Body of pancreas (tissue), 4 donors: ENCODE results near the gene ORAI3. TPM values are rescaled to one million over a fixed set of nuclear protein-coding genes. Genes with fewer than 3 reads are reported as not detected.

Experiments
- ATAC-seq: fragments of 150-250 bp; one replicate; pipeline ENCODE4 v1.9.1; 2016
- DNase-seq, 4 donors: peaks; one replicate each; pipeline ENCODE4 v3.0.0-alpha.2; 2019
- H3K27ac ChIP-seq, 4 donors: fragments of 200-600 bp; sonication (generic); 1 replicate in 3 of 4; 2 replicates in 1 of 4; pipeline versions ENCODE4 v1.5.1 to v1.6.1; 2016 to 2019; ENCODE audit warnings: mild to moderate bottlenecking in 1 of 4, mixed read lengths in 1 of 4, moderate library complexity in 1 of 4
- H3K27me3 ChIP-seq, 2 donors: fragments of 200-600 bp; sonication (generic); one replicate each; pipeline ENCODE4 v1.6.0; 2016; ENCODE audit warnings: mild to moderate bottlenecking in 1 of 2
- H3K36me3 ChIP-seq, 2 donors: fragments of 200-600 bp; sonication (generic); replicated peaks in 1 of 2; 2 replicates each; pipeline ENCODE4 v1.5.1; 2016; ENCODE audit warnings: low read depth in 2 of 2; ENCODE audit not compliant: insufficient read depth in 1 of 2
- H3K4me1 ChIP-seq: fragments of 200-600 bp; sonication (generic); one replicate; pipeline ENCODE4 v1.6.0; 2016
- H3K4me3 ChIP-seq, 2 donors: fragments of 200-600 bp; sonication (generic); 1 replicate in 1 of 2; 2 replicates in 1 of 2; pipeline ENCODE4 v1.5.1; 2016 to 2019
- H3K9me3 ChIP-seq, 3 donors: fragments of 200-600 bp; sonication (generic); 1 replicate in 2 of 3; 2 replicates in 1 of 3; pipeline ENCODE4 v1.5.1; 2016
- POLR2A ChIP-seq, 3 donors: fragments of 450-650 bp; IDR thresholded peaks; one replicate each; pipeline ENCODE4 v1.6.1; 2016; ENCODE audit warnings: antibody characterized with exemption in 3 of 3, mild to moderate bottlenecking in 2 of 3
- WGBS, 2 donors: methylation state at CpG; one replicate each; pipeline ENCODE4 v1.1.5; 2017; 5-methylcytosine and 5-hydroxymethylcytosine counted together
- intact Hi-C: fragments of 100-400 bp; cut with DNase I; formaldehyde crosslinking; loops from one replicate; pipeline ENCODE4 v1.15.1; 2023
- total RNA-seq, 2 donors: library from RNA; depleted of rRNA; stranded (reverse); fragments of >200 nt; gene quantifications; one replicate each; pipeline ENCODE4 v1.1.0, GENCODE V29; 2016
- TF ChIP-seq, protein P1 (sequence below), 7 experiments: fragments of 450-650 bp in 4 of 7; fragments of 200-600 bp in 3 of 7; sonication (generic) in 3 of 7; IDR thresholded peaks; one replicate each; pipeline ENCODE4 v1.5.1; 2016 to 2019; ENCODE audit warnings: antibody characterized with exemption in 7 of 7

Gene ORAI3
- total RNA-seq, result 10 to 100 TPM in 1 of 2 donors, 1 to 10 TPM in 1; 7.9 to 27.2 TPM

GRCh38 chr16:30948667-30949649 is at the start of gene ORAI3:
Gene ORAI3 (plus strand): TSS chr16:30949068. CDS start chr16:30949290, 222 bp downstream.
- WGBS, 2 donors, result 0 to 1% methylated on average over 25 to 58 of the region's 70 CpGs
- H3K4me1 ChIP-seq, result peaks cover 33% of the 10 kb centered on the region
- intact Hi-C loops, result no loop called here
- peak within 1 kb of the TSS; percentile 56 to 71 for H3K4me3 ChIP-seq
- peak within 1 kb of the TSS; percentile 53 to 95 (median 79) for H3K27ac ChIP-seq
- H3K36me3 ChIP-seq, result no peaks in the 10 kb centered on the region
- ATAC-seq (peak; percentile 69), DNase-seq (peak; percentile 72 to 78 (median 74))
- TF ChIP-seq POLR2A (IDR thresholded peaks at IDR 0.05), result peak; percentile 49 to 74 (median 74)
- TF ChIP-seq, protein P1, sequence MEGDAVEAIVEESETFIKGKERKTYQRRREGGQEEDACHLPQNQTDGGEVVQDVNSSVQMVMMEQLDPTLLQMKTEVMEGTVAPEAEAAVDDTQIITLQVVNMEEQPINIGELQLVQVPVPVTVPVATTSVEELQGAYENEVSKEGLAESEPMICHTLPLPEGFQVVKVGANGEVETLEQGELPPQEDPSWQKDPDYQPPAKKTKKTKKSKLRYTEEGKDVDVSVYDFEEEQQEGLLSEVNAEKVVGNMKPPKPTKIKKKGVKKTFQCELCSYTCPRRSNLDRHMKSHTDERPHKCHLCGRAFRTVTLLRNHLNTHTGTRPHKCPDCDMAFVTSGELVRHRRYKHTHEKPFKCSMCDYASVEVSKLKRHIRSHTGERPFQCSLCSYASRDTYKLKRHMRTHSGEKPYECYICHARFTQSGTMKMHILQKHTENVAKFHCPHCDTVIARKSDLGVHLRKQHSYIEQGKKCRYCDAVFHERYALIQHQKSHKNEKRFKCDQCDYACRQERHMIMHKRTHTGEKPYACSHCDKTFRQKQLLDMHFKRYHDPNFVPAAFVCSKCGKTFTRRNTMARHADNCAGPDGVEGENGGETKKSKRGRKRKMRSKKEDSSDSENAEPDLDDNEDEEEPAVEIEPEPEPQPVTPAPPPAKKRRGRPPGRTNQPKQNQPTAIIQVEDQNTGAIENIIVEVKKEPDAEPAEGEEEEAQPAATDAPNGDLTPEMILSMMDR (IDR thresholded peaks at IDR 0.05), result no peak
- H3K27me3 ChIP-seq, result no peaks in the 10 kb centered on the region
- no peaks in the 10 kb centered on the region for H3K9me3 ChIP-seq

GRCh38 chr16:30899794-30900193 is 49.1 kb upstream of the ORAI3 start:
- ATAC-seq (no peak), DNase-seq (no peak)
- Histone ChIP-seq H3K27ac (no peak overlapping the region), H3K9me3 (no peaks in the 10 kb centered on the region), H3K27me3 (no peaks in the 10 kb centered on the region), H3K36me3 (no peaks in the 10 kb centered on the region), H3K4me1 (peaks cover 42% of the 10 kb centered on the region), H3K4me3 (no peak overlapping the region)
- TF ChIP-seq, protein P1 (IDR thresholded peaks at IDR 0.05), result no peak
- TF ChIP-seq POLR2A (IDR thresholded peaks at IDR 0.05), result no peak
- intact Hi-C loops, result no loop called here
- 49% methylated on average over 2 of the region's 2 CpGs; no CpG with 5 or more reads in 1 of the 2 donors for WGBS, 2 donors

DNA sequence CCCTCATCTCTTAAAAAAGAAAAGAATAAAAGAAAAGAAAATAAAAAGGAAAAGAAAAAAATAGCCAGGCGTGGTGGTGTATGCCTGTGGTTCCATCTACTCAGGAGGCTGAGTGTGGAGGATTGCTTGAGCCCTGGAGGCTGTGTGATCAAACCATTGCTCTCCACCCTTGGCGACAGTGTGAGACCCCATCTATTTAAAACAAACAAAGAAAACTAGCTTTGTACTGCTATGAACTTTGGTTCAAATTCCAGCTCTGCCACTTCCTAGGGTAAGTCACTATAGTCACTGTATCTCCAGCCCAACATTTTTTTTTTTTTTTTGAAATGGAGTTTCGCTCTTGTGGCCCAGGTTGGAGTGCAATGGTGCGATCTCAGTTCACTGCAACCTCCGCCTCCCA is 48.3 kb upstream of the ORAI3 start:
- Histone ChIP-seq H3K4me3 (no peak overlapping the region), H3K36me3 (no peaks in the 10 kb centered on the region), H3K27ac (no peak overlapping the region), H3K4me1 (peaks cover 36% of the 10 kb centered on the region), H3K9me3 (no peaks in the 10 kb centered on the region), H3K27me3 (no peaks in the 10 kb centered on the region)
- no peak for DNase-seq
- 96 to 98% methylated on average over 5 of the region's 5 CpGs for WGBS, 2 donors
- TF ChIP-seq POLR2A (IDR thresholded peaks at IDR 0.05), result no peak
- TF ChIP-seq, protein P1 (IDR thresholded peaks at IDR 0.05), result no peak
- intact Hi-C loops, result no loop called here
- no peak for ATAC-seq

DNA sequence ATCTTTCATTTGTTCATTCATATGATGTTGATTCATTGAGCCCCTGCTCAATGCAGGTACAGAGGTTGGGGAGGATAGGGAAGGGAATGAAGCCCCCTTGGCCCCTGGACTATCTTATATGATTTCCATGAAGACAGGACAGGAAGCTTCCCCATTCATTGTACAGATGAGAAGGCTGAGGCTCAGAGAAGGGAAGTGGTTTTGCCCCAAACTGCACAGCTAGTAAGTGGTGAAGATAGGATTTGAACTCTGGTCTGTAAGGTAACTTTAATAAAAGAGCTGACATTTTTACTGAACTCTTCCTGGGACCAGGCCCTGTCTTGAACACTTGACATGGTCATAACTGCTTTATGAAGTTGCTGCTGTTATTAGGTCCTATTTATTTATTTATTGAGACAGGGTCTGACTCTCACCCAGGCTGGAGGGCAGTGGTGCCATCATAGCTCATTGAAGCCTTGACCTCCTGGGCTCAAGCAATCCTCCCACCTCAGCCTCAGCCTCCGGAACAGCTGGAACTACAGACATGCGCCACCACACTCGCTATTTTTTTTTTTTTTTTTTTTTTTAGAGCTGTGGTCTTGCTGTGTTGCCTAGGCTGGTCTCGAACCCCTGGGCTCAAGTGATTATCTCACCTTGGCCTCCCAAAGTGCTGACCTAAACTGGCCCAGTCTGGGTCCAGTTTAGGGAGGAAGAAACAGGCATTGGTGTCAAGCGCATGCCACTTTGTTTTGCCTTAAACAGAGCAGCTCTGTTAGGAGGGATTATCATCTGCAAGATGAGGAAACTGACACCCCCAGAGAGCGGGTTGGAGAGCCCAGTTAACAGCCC is 47.5 kb upstream of the ORAI3 start:
- no peaks in the 10 kb centered on the region for H3K9me3 ChIP-seq
- WGBS, 2 donors, result 20 to 28% methylated on average over 6 of the region's 6 CpGs
- ATAC-seq, result no peak
- peaks cover 27% of the 10 kb centered on the region for H3K4me1 ChIP-seq
- intact Hi-C loops, result no loop called here
- no peaks in the 10 kb centered on the region for H3K27me3 ChIP-seq
- H3K4me3 ChIP-seq, result no peak overlapping the region
- H3K36me3 ChIP-seq, result no peaks in the 10 kb centered on the region
- no peak for TF ChIP-seq POLR2A (IDR thresholded peaks at IDR 0.05)
- TF ChIP-seq, protein P1 (IDR thresholded peaks at IDR 0.05), result no peak
- no peak for DNase-seq
- H3K27ac ChIP-seq, result peak overlapping the region; percentile 74 to 95 (median 85)
